Activated gamma-delta T cell treated with anti-CD3 and anti-CD28 coated beads, Interleukin-2, amount 50 U/mL, for 16 hours (primary cell): Measurements from ENCODE around the gene CMIP.

ENCODE experiments used
- DNase-seq: peaks from one replicate; pipeline ENCODE4 v3.0.0-alpha.2; 2020; ENCODE audit warnings: low read depth

Gene CMIP

DNA sequence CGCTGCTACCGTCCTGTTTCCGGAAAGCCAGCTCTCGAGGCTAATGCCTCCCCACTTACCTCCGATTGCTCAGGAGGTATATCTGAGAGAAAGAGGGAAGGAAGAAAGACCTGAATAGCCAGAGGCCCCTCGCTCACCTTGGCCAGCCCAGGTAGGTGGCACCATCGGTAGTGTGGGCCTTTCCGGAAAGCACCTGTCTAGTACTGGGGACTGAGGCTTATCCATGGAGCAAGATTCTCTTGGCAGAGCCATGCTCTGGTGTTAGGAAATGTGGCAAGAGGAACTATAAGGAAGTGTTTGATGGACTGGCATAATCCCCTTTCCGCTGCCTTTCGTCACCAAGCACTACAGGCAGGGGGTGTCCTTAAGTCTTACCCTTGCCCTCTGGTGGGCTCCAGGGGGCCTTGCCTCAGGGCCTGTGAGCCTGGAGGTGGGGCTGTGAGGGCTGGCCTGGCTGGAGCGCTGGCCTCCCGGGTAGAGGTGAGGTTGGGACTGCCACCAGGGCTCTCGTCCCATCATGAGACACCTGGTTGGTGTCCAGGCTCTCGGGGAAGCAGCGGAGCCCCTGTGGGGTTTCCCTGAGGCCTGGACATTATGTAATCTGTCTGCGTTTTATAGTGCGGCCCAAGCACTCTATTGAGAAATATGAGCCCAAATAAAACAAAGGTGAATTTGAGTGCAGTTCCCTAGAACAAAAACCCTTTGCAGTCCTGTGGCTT lies 2.9 kb downstream of the CMIP start:
- no peak for DNase-seq

DNA sequence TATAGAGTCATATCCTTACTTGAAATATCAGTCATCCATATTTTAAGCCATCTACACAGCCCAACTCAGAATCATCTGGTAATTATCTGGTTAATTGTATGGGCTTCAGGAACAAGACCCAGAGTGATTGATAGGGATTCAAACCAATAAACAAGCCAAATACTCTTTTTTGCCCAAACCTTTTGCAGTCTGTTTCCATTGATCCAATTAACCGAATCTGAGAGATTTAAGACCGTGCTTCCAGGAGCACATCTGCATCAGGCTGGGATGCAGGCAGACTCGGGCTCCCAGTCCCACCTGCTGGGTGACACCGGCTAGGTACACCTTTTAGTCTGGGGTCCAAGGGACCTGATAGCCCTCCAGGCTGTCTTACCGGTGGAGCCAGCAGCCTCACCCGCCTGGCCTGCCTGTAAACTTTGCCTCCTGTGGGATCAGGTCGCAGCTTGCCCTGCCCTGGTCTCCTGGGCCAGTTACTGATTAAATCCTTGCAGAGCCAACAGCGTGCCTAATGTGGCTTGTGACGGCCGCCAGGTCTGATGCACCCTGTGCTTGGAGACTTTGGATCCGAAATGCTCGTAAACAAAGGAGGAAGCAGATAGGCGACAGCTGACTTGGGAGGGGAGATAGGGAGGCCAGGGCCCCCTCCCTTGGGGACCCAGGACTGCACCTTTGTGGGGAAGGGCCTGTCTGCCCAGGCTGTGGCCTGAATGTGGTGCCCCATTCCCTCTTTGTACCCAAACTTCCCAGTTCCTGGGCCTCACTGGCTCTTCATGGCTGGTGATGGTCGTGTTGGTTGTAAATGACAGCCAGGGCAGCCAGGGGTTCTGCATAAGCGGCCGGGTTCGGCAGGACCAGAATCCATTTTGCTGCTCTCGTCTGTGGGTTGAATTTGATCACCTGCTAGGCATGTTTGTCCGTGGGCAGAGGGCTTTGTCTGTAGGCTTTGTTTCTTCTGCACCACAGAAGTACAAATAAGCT lies 3.8 kb downstream of the CMIP start:
- no peak for DNase-seq

DNA sequence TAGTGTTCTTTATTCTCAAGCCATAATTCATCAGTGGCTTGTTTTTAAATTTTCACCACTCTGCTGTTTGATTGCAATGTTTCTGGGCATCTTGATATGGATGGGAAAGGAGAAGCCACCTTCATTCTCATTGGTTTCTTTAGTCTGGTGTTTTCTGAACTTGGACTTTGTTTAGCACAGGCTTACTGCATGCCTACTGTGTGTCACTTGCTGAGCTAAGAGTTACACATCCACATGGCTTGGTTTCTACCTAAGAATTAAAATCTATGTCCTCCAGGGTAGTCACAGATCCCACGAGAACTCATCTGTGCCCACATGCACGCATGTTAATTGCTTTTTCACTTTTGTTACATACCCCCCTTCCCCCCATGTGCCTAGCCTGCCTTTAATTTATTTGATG lies 4.6 kb downstream of the CMIP start:
- no peak for DNase-seq

GRCh38 chr16:81449899-81450608 lies 5.4 kb downstream of the CMIP start:
- no peak for DNase-seq

DNA sequence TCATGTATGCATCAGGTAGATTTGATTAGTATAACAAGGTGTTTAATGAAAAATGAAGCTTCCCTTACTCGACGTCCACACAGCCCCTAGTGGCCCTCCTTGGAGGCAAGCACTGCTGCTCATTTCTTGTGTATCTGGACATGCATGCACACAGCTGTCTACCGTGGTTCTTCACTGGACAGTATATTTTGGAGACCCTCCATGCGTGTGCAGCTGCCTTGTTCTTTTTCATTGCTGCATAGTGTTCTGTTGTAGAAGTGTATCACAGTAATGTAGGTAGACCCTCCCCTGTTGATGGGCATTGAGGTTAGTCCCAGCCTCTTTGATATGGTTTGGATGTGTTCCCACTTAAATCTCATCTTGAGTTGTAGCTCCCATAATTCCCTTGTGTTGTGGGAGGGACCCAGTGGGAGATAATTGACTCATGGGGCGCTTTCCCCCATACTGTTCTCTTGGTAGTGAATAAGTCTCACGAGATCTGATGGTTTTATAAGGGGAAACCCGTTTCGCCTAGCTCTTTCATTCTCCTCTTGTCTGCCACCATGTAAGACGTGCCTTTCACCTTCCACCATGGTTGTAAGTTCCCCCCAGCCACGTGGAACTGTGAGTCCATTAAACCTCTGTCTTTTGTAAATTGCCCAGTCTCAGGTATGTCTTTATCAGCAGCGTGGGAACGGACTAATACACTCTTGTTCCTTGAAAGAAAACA lies 6.3 kb downstream of the CMIP start:
- DNase-seq = no peak

GRCh38 chr16:81451753-81452680 lies 7.4 kb downstream of the CMIP start:
- DNase-seq = no peak

DNA sequence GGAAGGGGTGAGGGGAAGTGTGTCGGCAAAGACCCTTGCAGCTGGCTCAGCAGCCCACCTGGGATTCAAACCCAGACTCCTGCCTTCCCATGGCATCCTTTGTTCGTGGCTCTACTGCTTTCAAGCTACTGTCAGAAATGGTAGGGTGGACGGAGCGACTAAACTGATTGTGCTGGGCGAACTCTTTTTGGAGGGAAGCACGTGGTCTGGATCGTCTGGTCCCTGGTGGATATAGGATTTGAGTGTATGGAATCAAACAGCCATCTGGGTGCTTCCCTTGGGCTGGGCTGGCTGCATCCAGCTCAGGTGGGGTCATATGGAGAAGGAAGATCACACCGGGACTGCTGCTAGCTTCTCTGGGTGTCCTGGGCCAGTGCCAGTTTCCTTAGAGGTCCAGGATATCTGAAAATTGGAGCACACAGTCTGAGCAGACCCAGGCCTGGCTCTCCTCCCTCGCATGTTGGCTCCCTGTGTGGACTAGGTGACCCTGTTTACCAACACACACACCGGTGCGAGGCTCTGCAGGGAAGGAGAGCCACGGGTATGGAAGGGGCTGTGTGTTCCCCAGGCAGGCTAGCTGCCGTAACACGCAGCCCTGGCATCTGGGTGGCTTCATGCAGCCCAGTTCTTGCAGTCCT lies 8.6 kb downstream of the CMIP start:
- DNase-seq = no peak

DNA sequence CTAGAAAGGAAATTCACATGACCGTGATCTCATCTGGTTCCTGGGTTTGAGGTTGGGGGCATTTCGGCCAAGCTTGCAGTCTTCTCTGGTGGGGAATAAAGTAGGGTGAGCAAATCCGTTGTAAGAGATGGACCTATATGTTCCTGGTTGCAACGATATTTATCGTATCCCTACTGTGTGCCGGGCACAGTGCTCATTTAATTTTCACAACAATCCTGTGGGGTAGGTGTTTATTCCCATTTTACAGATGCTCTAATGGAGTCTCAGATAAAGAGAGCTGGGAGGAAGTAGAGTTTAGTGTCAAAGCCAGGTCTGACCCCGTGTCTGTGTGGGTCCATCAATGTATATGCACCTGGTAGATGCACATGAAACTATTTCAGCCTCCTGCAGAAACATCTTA lies 9.4 kb downstream of the CMIP start:
- no peak for DNase-seq

DNA sequence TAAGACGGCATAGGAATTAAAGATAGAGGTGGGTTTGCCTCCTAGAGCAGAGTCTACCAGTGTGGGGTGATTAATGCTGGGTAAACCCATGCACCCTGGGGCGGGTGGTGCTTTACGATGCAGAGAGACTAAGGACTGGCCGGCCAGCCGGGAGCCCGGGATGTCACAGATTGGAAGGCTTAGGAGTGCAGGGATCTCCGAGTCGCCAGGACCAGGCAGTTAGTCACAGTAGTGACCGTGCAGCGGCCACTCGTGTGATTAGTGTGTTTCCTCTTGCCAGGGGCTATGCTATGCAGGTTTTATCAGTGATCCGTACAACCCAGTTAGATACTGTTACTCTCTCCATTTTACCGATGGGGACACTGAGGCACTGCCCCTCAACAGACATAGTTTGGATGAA lies 10.4 kb downstream of the CMIP start:
- DNase-seq = no peak

- DNase-seq = no peak
Measured at GRCh38 chr16:81455720-81456494, 11.3 kb downstream of the CMIP start.

GRCh38 chr16:81456523-81457325 lies 12.1 kb downstream of the CMIP start:
- no peak for DNase-seq

DNA sequence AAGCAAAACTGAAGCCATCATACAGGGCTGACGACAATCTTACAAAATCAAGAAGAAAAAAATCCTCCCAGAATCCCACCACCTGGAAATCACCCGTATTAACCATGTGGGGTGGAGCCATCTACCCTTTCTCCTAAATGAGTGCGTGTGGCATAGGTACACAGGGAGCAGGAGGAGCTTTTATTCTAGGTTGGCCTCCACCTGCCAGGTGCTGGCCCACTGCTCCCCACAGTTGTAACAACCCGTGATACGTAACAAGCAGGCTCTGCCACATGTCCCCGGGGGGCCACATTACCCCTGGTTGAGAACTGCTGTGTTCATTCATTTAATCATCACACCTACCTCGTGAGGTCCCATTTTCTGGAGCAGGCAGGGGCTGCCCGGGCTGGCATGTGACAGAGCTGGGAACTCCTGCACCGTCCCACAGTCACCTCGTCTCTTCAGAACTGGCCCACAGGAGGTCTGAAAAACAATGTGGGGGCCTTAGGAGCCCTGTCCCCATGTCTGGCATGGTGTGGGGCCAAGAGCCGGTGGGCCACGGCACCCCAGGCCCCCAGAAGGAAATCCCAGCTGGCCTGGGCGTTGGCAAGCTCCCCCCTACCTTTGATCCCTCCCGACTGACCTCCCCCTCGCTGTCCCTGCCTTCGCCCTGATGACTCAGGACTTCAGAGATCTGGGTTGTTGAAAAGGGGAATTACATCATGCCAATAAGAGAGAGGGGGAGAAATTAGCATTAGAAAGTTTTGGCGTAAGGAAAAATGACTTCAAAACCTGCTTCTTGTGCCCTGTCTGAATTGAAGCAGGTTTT lies 12.9 kb downstream of the CMIP start:
- DNase-seq = no peak

DNA sequence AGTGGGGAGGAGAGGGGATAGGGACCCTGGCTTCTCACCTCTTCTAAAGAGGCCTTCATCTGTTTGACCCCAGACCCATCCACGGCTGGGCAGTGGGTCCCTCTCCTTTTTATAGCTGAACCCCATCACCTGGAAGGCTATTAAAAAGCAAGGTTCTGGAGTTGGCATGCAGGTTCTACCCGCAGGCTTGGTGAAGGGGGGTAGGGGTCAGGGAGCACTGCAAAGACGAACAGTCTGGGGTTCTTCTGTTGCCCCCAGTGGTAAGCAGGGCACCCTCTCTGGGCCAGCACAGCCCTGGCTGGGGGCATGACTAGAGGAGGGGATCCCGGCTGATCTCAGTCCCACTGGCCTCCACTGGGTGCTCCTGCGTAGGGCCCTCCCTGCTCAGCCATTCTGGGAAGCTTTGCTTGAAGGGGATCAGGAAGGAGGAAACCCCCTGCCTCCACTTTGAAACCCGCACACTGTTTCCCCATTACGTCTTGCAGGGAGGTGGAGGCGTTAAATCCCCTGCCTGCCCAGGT lies 13.6 kb downstream of the CMIP start:
- DNase-seq = no peak

GRCh38 chr16:81458827-81459598 lies 14.4 kb downstream of the CMIP start:
- no peak for DNase-seq

GRCh38 chr16:81460075-81460474 lies 15.5 kb downstream of the CMIP start:
- no peak for DNase-seq

GRCh38 chr16:81461243-81461642 lies 16.6 kb downstream of the CMIP start:
- no peak for DNase-seq

DNA sequence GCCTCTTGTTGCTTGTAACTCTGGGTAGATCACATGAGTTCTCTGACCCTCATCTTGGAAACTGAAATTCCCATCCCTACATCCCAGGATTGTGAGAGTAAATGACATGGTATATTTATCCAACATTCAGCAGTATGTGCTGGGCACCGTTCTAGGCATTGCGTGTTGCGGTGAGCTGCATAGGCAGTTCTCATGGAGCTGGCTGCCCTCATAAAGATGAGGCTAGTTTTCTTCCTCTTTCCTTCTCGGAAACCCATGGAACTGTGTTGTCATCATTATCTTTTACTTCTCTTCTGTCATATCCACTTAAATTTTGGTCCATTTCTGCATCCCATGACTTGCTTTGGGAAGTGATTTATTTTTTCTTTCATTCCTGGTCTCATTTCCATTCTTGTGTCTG lies 17.2 kb downstream of the CMIP start:
- no peak for DNase-seq
